Esophagus squamous epithelium (tissue), 5 donors: ENCODE measurements around the gene RALGAPA1. TPM values are rescaled to one million over a fixed set of nuclear protein-coding genes. Genes with fewer than 3 reads are reported as not detected.

ENCODE experiments used
- DNase-seq: peaks from one replicate; lab custom pipeline; 2025; lab: John Stamatoyannopoulos, UW
- H3K27ac ChIP-seq, 4 donors: fragments of 200-600 bp; sonication (generic); one replicate each; pipeline ENCODE4 v1.5.1; 2016 to 2019; ENCODE audit warnings: mild to moderate bottlenecking in 1 of 4
- H3K27me3 ChIP-seq, 4 donors: fragments of 200-600 bp; sonication (generic); 1 replicate in 3 of 4; 2 replicates in 1 of 4; pipeline versions ENCODE4 v1.5.1 to v1.6.0; 2017 to 2021; ENCODE audit warnings: antibody characterized with exemption in 1 of 4
- H3K36me3 ChIP-seq, 3 donors: fragments of 200-600 bp; sonication (generic); one replicate each; pipeline ENCODE4 v1.5.1; 2016 to 2019
- H3K4me1 ChIP-seq, 3 donors: fragments of 200-600 bp; sonication (generic); one replicate each; pipeline ENCODE4 v1.5.1; 2017 to 2019
- H3K4me3 ChIP-seq, 4 donors: fragments of 200-600 bp; sonication (generic); 1 replicate in 3 of 4; 2 replicates in 1 of 4; pipeline ENCODE4 v1.5.1; 2016 to 2019; ENCODE audit warnings: mild to moderate bottlenecking in 2 of 4, moderate library complexity in 1 of 4
- H3K9me3 ChIP-seq, 3 donors: fragments of 200-600 bp; sonication (generic); one replicate each; pipeline ENCODE4 v1.5.1; 2016 to 2019
- POLR2A ChIP-seq, 4 donors: fragments of 450-650 bp; IDR thresholded peaks; one replicate each; pipeline ENCODE4 v1.6.1; 2017; ENCODE audit warnings: antibody characterized with exemption in 4 of 4, mild to moderate bottlenecking in 4 of 4, moderate library complexity in 3 of 4
- WGBS, 2 donors: methylation state at CpG; one replicate each; pipeline ENCODE4 v1.1.5; 2018; 5-methylcytosine and 5-hydroxymethylcytosine counted together
- intact Hi-C: fragments of 100-400 bp; cut with DNase I; formaldehyde crosslinking; loops from one replicate; pipeline ENCODE4 v1.15.0; 2022
- total RNA-seq, 4 donors: library from RNA; depleted of rRNA; stranded (reverse); fragments of >200 nt; gene quantifications; one replicate each; pipeline ENCODE4 v1.1.0, GENCODE V29; 2016
- TF ChIP-seq, protein P1 (sequence below), 6 experiments: fragments of 450-650 bp in 4 of 6; fragments of 200-600 bp in 2 of 6; sonication (generic) in 2 of 6; IDR thresholded peaks; one replicate each; pipeline ENCODE4 v1.5.1; 2016 to 2019; ENCODE audit warnings: antibody characterized with exemption in 6 of 6, mild to moderate bottlenecking in 4 of 6, moderate library complexity in 4 of 6
- donor health status: DM: yes; HTN: yes; CAD: no.

RALGAPA1 gene
- total RNA-seq, 4 donors from 2014 or later = 22.5 to 78.6 (median 39.8) TPM

DNA sequence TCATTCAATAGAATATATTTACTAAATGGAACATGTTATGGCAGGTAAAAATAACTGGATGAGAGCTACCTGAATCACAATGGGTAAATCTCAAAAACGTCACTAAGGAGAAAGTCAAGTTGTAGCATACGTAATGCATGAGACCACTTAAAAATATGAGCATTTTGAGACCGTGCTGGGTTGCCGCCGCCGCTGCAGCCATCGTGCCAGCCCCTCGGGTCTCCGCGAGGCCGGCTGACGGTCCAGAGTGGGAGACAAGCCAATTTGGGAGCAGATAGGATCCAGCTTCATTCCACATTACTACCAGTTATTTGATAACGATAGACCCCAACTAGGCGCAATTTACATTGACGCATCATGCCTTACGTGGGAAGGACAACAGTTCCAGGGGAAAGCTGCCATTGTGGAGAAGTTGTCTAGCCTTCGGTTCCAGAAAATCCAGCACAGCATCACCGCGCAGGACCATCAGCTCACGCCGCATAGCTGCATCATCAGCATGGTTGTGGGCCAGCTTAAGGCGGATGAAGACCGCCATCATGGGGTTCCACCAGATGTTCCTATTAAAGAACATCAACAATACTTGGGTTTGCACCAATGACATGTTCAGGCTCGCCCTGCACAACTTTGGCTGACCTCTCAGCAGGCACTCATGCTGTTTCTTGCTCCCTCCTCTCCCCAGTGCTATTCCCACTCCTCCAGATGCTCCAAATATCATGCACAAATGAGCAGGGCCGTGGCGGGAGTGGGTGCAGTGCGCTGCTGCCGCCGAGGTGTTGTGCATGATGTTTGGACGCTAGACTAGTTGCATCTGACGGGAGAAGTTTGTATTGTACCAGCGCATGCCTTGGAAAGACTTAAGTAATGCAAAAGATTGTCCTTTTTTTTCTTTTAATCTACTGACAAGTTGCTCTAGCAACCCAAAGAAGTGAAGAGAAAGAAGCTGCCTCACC, 10.8 kb upstream of the RALGAPA1 start:
- no peak overlapping the region for H3K27ac ChIP-seq
- TF ChIP-seq, protein P1, sequence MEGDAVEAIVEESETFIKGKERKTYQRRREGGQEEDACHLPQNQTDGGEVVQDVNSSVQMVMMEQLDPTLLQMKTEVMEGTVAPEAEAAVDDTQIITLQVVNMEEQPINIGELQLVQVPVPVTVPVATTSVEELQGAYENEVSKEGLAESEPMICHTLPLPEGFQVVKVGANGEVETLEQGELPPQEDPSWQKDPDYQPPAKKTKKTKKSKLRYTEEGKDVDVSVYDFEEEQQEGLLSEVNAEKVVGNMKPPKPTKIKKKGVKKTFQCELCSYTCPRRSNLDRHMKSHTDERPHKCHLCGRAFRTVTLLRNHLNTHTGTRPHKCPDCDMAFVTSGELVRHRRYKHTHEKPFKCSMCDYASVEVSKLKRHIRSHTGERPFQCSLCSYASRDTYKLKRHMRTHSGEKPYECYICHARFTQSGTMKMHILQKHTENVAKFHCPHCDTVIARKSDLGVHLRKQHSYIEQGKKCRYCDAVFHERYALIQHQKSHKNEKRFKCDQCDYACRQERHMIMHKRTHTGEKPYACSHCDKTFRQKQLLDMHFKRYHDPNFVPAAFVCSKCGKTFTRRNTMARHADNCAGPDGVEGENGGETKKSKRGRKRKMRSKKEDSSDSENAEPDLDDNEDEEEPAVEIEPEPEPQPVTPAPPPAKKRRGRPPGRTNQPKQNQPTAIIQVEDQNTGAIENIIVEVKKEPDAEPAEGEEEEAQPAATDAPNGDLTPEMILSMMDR (IDR thresholded peaks at IDR 0.05) = no peak
- no peak for TF ChIP-seq POLR2A (IDR thresholded peaks at IDR 0.05)
- H3K4me3 ChIP-seq = no peak overlapping the region
- H3K36me3 ChIP-seq = no peaks in the 10 kb centered on the region
- intact Hi-C loops = no loop called here
- H3K27me3 ChIP-seq = no peaks in the 10 kb centered on the region
- H3K9me3 ChIP-seq = no peaks in the 10 kb centered on the region
- H3K4me1 ChIP-seq = peaks cover 4 to 31% (median 11%) of the 10 kb centered on the region in 3 donors
- WGBS, 2 donors = 87 to 88% methylated on average over 26 to 30 of the region's 32 CpGs
- no peak for DNase-seq

DNA sequence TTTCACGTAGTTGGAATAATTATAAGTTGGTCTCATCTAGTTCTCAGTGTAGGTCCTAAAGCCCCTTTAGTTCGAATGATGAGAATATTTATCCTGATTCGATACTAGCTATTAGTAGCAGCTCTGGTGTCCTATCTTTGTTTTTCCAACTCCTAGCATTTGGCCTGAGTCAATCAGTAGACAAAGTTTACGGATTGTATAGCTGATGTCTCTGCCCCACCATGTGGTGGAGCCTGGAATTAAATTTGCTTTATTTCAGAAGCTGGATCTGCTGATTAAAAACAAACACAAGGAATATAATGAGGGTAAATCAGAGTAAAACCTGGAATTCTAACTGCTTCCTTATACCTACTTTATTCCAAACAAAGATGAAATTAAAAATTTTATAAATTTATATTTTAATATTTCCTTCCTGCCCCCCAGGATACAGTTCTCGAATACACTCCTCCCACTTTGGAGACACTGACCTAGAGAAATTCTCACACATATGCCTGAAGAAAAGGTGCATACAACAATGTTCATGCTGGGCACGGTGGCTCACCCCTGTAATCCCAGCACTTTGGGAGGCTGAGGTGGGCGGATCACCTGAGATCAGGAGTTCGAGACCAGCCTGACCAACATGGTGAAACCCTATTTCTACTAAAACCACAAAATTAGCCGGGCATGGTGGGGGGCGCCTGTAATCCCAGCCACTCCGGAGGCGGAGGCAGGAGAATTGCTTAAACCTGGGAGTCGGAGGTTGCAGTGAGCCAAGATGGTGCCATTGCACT, 9.4 kb upstream of the RALGAPA1 start:
- Histone ChIP-seq H3K4me3 (no peak overlapping the region), H3K4me1 (peaks cover 4 to 31% (median 11%) of the 10 kb centered on the region in 3 donors), H3K27me3 (no peaks in the 10 kb centered on the region), H3K9me3 (no peaks in the 10 kb centered on the region), H3K27ac (no peak overlapping the region), H3K36me3 (no peaks in the 10 kb centered on the region)
- DNase-seq = no peak
- intact Hi-C loops = no loop called here
- no peak for TF ChIP-seq POLR2A (IDR thresholded peaks at IDR 0.05)
- TF ChIP-seq, protein P1 (IDR thresholded peaks at IDR 0.05) = peak; percentile 15 to 71 (median 52)
- WGBS, 2 donors = 57 to 61% methylated on average over 9 of the region's 13 CpGs

DNA sequence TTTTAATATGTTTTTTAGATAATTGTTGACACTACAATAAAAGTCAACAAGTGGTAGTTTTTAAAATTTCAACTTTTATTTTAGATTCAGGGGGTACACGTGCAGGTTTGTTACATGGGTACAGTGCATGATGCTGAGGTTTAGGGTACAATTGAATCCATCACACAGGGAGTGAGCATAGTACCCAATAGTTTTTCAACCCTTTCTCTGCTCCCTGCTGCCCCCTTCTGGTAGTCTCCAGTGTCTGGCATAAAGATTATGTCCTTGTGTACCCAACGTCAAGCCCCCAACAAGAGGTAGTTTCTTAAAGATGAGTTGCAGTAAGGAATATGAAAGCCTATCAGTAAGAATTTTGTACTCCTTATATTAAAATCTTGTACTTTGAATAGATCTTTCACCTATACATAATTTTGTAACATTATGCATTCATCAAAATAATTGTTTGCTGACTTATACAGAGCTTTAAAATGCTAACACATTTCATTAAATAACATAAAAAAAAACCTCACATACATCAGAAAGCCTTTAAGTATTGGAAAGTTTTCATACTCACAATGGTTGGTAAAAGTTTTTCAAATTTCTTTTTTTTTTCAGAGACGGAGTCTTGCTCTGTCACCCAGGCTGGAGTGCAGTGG, 5.4 kb upstream of the RALGAPA1 start:
- no peak overlapping the region for H3K4me3 ChIP-seq
- H3K36me3 ChIP-seq = no peaks in the 10 kb centered on the region
- DNase-seq = no peak
- no peak overlapping the region for H3K27ac ChIP-seq
- 31 to 33% methylated on average over 3 of the region's 3 CpGs for whole genome bisulfite sequencing, 2 donors
- no peaks in the 10 kb centered on the region for H3K9me3 ChIP-seq
- H3K27me3 ChIP-seq = no peaks in the 10 kb centered on the region
- TF ChIP-seq, protein P1 (IDR thresholded peaks at IDR 0.05) = peak; percentile 33 to 66 (median 50)
- no peak for TF ChIP-seq POLR2A (IDR thresholded peaks at IDR 0.05)
- intact Hi-C loops = no loop called here
- peaks cover 0 to 3% (median 0%) of the 10 kb centered on the region in 3 donors for H3K4me1 ChIP-seq

DNA sequence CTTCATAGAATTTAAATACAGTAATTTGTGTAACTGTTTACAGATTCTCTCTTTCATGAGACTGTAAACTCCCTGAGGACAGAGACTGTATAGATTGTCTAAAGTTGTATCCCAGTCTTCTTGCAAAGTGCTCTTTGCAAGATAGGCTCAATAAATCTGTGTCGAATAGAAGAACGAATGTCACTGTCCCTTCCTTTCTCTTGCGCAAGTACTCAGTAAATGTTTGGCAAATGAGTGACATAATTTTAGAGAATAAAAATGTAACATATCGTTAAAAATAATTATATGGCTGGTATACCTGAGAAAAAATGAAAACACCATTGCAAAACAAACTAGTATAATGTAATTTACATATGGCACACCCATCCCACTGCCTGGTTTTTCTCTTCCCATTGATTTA, 1.9 kb upstream of the RALGAPA1 start:
- no peak for DNase-seq
- no peaks in the 10 kb centered on the region for H3K27me3 ChIP-seq
- H3K4me1 ChIP-seq = peaks cover 9 to 24% (median 13%) of the 10 kb centered on the region in 3 donors
- intact Hi-C loops = no loop called here
- H3K36me3 ChIP-seq = no peaks in the 10 kb centered on the region
- TF ChIP-seq POLR2A (IDR thresholded peaks at IDR 0.05) = no peak
- TF ChIP-seq, protein P1 (IDR thresholded peaks at IDR 0.05) = no peak
- no peaks in the 10 kb centered on the region for H3K9me3 ChIP-seq
- H3K4me3 ChIP-seq = no peak overlapping the region
- H3K27ac ChIP-seq = no peak overlapping the region
- WGBS, 2 donors = 88 to 97% methylated on average over 4 of the region's 4 CpGs
